H1 (cell line): ENCODE measurements around the gene FRG2. TPM values are rescaled to one million over a fixed set of nuclear protein-coding genes. Genes with fewer than 3 reads are reported as not detected.
"Not testable (repeated sequence)": the region's sequence is repeated elsewhere in the genome, so short reads cannot be mapped to it uniquely, and the experiment has no call there.

Experiments
- CTCF ChIA-PET: fragments of 300-600 bp; sonication (Branson Sonifier 250); formaldehyde crosslinking; loops from one replicate; lab custom pipeline; 2021; ENCODE audit not compliant: partially characterized antibody; lab: Charles Lee
- POLR2A ChIA-PET: fragments of 300-600 bp; sonication (Branson Sonifier 250); formaldehyde crosslinking; loops from one replicate; lab custom pipeline; 2021; ENCODE audit warnings: inconsistent platforms; ENCODE audit not compliant: partially characterized antibody; lab: Charles Lee
- DNase-seq, 2 experiments: peaks; one replicate each; pipeline versions ENCODE4 v3.0.0 to v3.0.0-alpha.2; 2010 to 2022; ENCODE audit warnings: low spot score in 2 of 2, low read depth in 1 of 2, mixed read lengths in 1 of 2
- FAIRE-seq: peaks from 2 replicates; lab custom pipeline; 2011; peaks lifted over from hg19 to GRCh38; lab: Jason Lieb, UNC
- H2AFZ ChIP-seq: 2 replicates; pipeline ENCODE4 v1.8.1; 2012; ENCODE audit warnings: low read length, inconsistent platforms
- H2AK5ac ChIP-seq: 2 replicates; pipeline ENCODE4 v1.6.1; 2013; ENCODE audit warnings: low read depth, low read length
- H2BK120ac ChIP-seq: replicated peaks from 2 replicates; pipeline ENCODE3; 2013; ENCODE audit warnings: low read depth, low read length, inconsistent platforms
- H2BK12ac ChIP-seq: 2 replicates; pipeline ENCODE4 v1.6.1; 2013; ENCODE audit warnings: low read depth, low read length
- H2BK15ac ChIP-seq: 2 replicates; pipeline ENCODE4 v1.6.1; 2013; ENCODE audit warnings: low read length
- H2BK20ac ChIP-seq: 2 replicates; pipeline ENCODE4 v1.6.1; 2013; ENCODE audit warnings: low read length
- H2BK5ac ChIP-seq: 2 replicates; pipeline ENCODE4 v1.6.1; 2013; ENCODE audit warnings: low read depth, low read length
- H3K14ac ChIP-seq: 2 replicates; pipeline ENCODE4 v1.6.1; 2013; ENCODE audit warnings: inconsistent platforms; ENCODE audit not compliant: insufficient read length
- H3K18ac ChIP-seq: 2 replicates; pipeline ENCODE4 v1.6.1; 2013; ENCODE audit warnings: low read length; ENCODE audit errors: extremely low read depth
- H3K23ac ChIP-seq: 2 replicates; pipeline ENCODE4 v1.6.1; 2013; ENCODE audit warnings: inconsistent platforms; ENCODE audit not compliant: insufficient read length
- H3K23me2 ChIP-seq: 2 replicates; pipeline ENCODE4 v1.6.1; 2013; ENCODE audit warnings: low read depth, low read length
- H3K27ac ChIP-seq: 2 replicates; pipeline ENCODE4 v1.6.1; 2011; ENCODE audit warnings: low read depth, low read length, inconsistent platforms
- H3K27me3 ChIP-seq, 4 experiments: replicated peaks in 1 of 4; 1 replicate in 1 of 4; 2 replicates in 3 of 4; pipeline versions ENCODE4 v1.6.1 to v1.8.1; 2011 to 2013; ENCODE audit warnings: low read length in 3 of 4, mild to moderate bottlenecking in 3 of 4, inconsistent platforms in 2 of 4, mixed read lengths in 2 of 4, moderate library complexity in 1 of 4; ENCODE audit not compliant: control insufficient read depth in 3 of 4, insufficient read depth in 3 of 4; ENCODE audit errors: extremely low read depth in 1 of 4
- H3K36me3 ChIP-seq, 4 experiments: 2 replicates each; pipeline versions ENCODE4 v1.6.1 to v1.8.1; 2011 to 2013; ENCODE audit warnings: mild to moderate bottlenecking in 4 of 4, low read length in 3 of 4, moderate library complexity in 2 of 4, control low read depth in 1 of 4, inconsistent platforms in 1 of 4; ENCODE audit not compliant: insufficient read depth in 4 of 4, control insufficient read depth in 2 of 4
- H3K4ac ChIP-seq: replicated peaks from 2 replicates; pipeline ENCODE3; 2013; ENCODE audit warnings: low read length, low read depth, mixed read lengths, inconsistent platforms; ENCODE audit not compliant: insufficient read length
- H3K4me1 ChIP-seq, 4 experiments: replicated peaks in 1 of 4; 1 replicate in 1 of 4; 2 replicates in 3 of 4; pipeline versions ENCODE4 v1.6.1 to v1.8.1; 2011 to 2013; ENCODE audit warnings: low read length in 3 of 4, inconsistent platforms in 2 of 4, mixed read lengths in 1 of 4; ENCODE audit not compliant: insufficient read depth in 4 of 4, control insufficient read depth in 3 of 4
- H3K4me2 ChIP-seq, 2 experiments: 2 replicates each; pipeline versions ENCODE4 v1.6.1 to v1.8.1; 2011 to 2013; ENCODE audit warnings: low read depth in 2 of 2, low read length in 2 of 2, control low read depth in 1 of 2, inconsistent platforms in 1 of 2, mild to moderate bottlenecking in 1 of 2; ENCODE audit not compliant: insufficient read depth in 1 of 2
- H3K4me3 ChIP-seq, 4 experiments: fragments of 200-600, 300-600 bp in 1 of 4; sonication (generic), shearing (Covaris generic), sonication (Bioruptor Twin) in 1 of 4; 2 replicates each; pipeline versions ENCODE4 v1.5.1 to v1.8.1; 2011 to 2016; ENCODE audit warnings: low read length in 4 of 4, low read depth in 3 of 4, control low read depth in 2 of 4, inconsistent platforms in 2 of 4, mild to moderate bottlenecking in 2 of 4, mixed read lengths in 1 of 4, moderate library complexity in 1 of 4; ENCODE audit not compliant: insufficient read depth in 2 of 4; ENCODE audit errors: extremely low read depth in 1 of 4
- H3K56ac ChIP-seq: replicated peaks from 2 replicates; pipeline ENCODE3; 2013; ENCODE audit warnings: low read depth, mild to moderate bottlenecking, mixed read lengths, low read length, inconsistent platforms; ENCODE audit not compliant: insufficient read length
- H3K79me1 ChIP-seq: 2 replicates; pipeline ENCODE4 v1.6.1; 2013; ENCODE audit warnings: low read depth, low read length, control low read depth
- H3K79me2 ChIP-seq, 2 experiments: 2 replicates each; pipeline versions ENCODE4 v1.6.1 to v1.8.1; 2012 to 2013; ENCODE audit warnings: low read length in 2 of 2, mild to moderate bottlenecking in 2 of 2, inconsistent platforms in 1 of 2; ENCODE audit not compliant: insufficient read depth in 2 of 2, control insufficient read depth in 1 of 2
- H3K9ac ChIP-seq, 4 experiments: replicated peaks in 1 of 4; 1 replicate in 1 of 4; 2 replicates in 3 of 4; pipeline versions ENCODE4 v1.6.1 to v1.8.1; 2011 to 2013; ENCODE audit warnings: low read depth in 3 of 4, low read length in 3 of 4, control low read depth in 2 of 4, mild to moderate bottlenecking in 2 of 4, moderate library complexity in 2 of 4, inconsistent platforms in 1 of 4; ENCODE audit errors: extremely low read depth in 1 of 4
- H3K9me3 ChIP-seq, 2 experiments: 2 replicates each; pipeline versions ENCODE4 v1.6.1 to v1.8.1; 2012 to 2013; ENCODE audit warnings: mild to moderate bottlenecking in 2 of 2, moderate library complexity in 2 of 2, control low read depth in 1 of 2, inconsistent platforms in 1 of 2, low read depth in 1 of 2, low read length in 1 of 2, mixed read lengths in 1 of 2; ENCODE audit not compliant: insufficient read depth in 2 of 2
- H4K20me1 ChIP-seq, 2 experiments: replicated peaks in 1 of 2; 2 replicates each; pipeline versions ENCODE3 to v1.8.1; 2011 to 2013; ENCODE audit warnings: inconsistent platforms in 2 of 2, low read length in 2 of 2, mild to moderate bottlenecking in 1 of 2; ENCODE audit not compliant: insufficient read depth in 2 of 2, control insufficient read depth in 1 of 2
- H4K5ac ChIP-seq: 2 replicates; pipeline ENCODE4 v1.6.1; 2013; ENCODE audit warnings: low read length, low read depth, mixed read lengths, inconsistent platforms; ENCODE audit not compliant: insufficient read length
- H4K8ac ChIP-seq: 2 replicates; pipeline ENCODE4 v1.8.0; 2013; ENCODE audit warnings: mild to moderate bottlenecking, moderate library complexity, low read length, inconsistent platforms; ENCODE audit not compliant: insufficient read depth; ENCODE audit errors: extremely low read depth
- H4K91ac ChIP-seq: replicated peaks from 2 replicates; pipeline ENCODE3; 2013; ENCODE audit warnings: low read length, mixed read lengths, inconsistent platforms; ENCODE audit not compliant: insufficient read length
- CBX5 ChIP-seq: fragments of 300-800, 300-1000 bp; sonication (generic); IDR thresholded peaks from 2 replicates; pipeline ENCODE4 v1.7.1; 2016; ENCODE audit warnings: antibody characterized with exemption, low read length, low read depth
- MAX ChIP-seq: IDR thresholded peaks from 2 replicates; pipeline ENCODE4 v1.6.1; 2012; ENCODE audit warnings: inconsistent platforms
- WGBS, 2 experiments: shearing (Covaris generic) in 1 of 2; methylation state at CpG; one replicate each; pipeline versions ENCODE4 v1.1.6 to v1.1.7; 2013 to 2015; ENCODE audit warnings: low lambda C conversion rate in 2 of 2, mixed read lengths in 2 of 2, inconsistent platforms in 1 of 2, low coverage in 1 of 2, missing lambda C conversion rate in 1 of 2; ENCODE audit not compliant: insufficient replicate concordance in 2 of 2, insufficient coverage in 1 of 2, insufficient read length in 1 of 2; ENCODE audit errors: extremely low coverage in 1 of 2, missing lambda C conversion rate in 1 of 2; 5-methylcytosine and 5-hydroxymethylcytosine counted together
- polyA plus RNA-seq, 7 experiments: library from polyadenylated mRNA; depleted of rRNA in 3 of 7; stranded (reverse) in 5 of 7; unstranded in 2 of 7; fragments of >200 nt in 5 of 7; fragments of 200-250 nt in 2 of 7; gene quantifications; 1 replicate in 5 of 7; 2 replicates in 1 of 7; 4 replicates in 1 of 7; pipeline versions ENCODE4 v1.2.1 to v1.2.3, GENCODE V29; 2011 to 2013; ENCODE audit warnings: missing spikeins in 2 of 7, mixed read lengths in 2 of 7
- total RNA-seq: library from RNA; stranded (reverse); fragmentation: NEBNext Ultra II Directional; extraction: Animal tissue kit (Norgen Biotek cat#: 25700); gene quantifications from 2 replicates; pipeline ENCODE4 v1.2.1, GENCODE V29; 2021

FRG2 gene
- total and polyA plus RNA-seq, 2 of the 8 experiments (the other 6 are each of a cell fraction or from before 2014, with no cell fraction given) = not detected

GRCh38 chr4:189988877-189989431, 38.1 kb downstream of the FRG2 start (continued):
- TF ChIP-seq MAX (no peak), CBX5 (no peak)
- TF ChIP-seq, all 59 proteins: peak for 0

- H3K79me2 ChIP-seq, H3K27ac ChIP-seq, H2BK15ac ChIP-seq, H2BK5ac ChIP-seq, H3K4me1 ChIP-seq, H4K5ac ChIP-seq, H3K18ac ChIP-seq, H3K79me1 ChIP-seq, H3K23ac ChIP-seq, DNase-seq, H3K27me3 ChIP-seq, H3K9ac ChIP-seq, H4K8ac ChIP-seq, H3K4me2 ChIP-seq, H3K4me3 ChIP-seq, POLR2A ChIA-PET, H4K91ac ChIP-seq, H2AFZ ChIP-seq, H2AK5ac ChIP-seq, FAIRE-seq, H3K56ac ChIP-seq, H3K23me2 ChIP-seq, H3K9me3 ChIP-seq, H2BK120ac ChIP-seq, H3K14ac ChIP-seq, H4K20me1 ChIP-seq, H2BK20ac ChIP-seq, H2BK12ac ChIP-seq, H3K36me3 ChIP-seq, H3K4ac ChIP-seq: not testable (repeated sequence)
- CTCF ChIA-PET = interaction anchor here (2.7 kb wide), 1 partner anchor 12 kb away, joined by 8 read pairs; no protein-coding TSS in a partner anchor
- 88% methylated on average over 4 of the region's 4 CpGs; no CpG with 5 or more reads in 1 of the 2 experiments for WGBS, 2 experiments
Observed at GRCh38 chr4:189985651-189986243, 41.3 kb downstream of the FRG2 start.
